Measurements from ENCODE around the gene PHOX2B.

GRCh38 chr4:41757521-41758156, 9.1 kb upstream of the PHOX2B start:
- no peak for TF ChIP-seq TAF1 (IDR thresholded peaks at IDR 0.05; ENCODE audit: low read depth, low read length)
- TF ChIP-seq POLR2A (IDR thresholded peaks at IDR 0.05; ENCODE audit: low read depth, low read length), result no peak
- no peak for TF ChIP-seq POLR2AphosphoS5 (IDR thresholded peaks at IDR 0.05; ENCODE audit: low read depth, low read length)
- no peak for TF ChIP-seq PAX5 (IDR thresholded peaks at IDR 0.05; ENCODE audit: insufficient read depth, low read length, severe bottlenecking)
- no peak for TF ChIP-seq SPI1 (IDR thresholded peaks at IDR 0.05; ENCODE audit: low read depth, low read length)
- no peak for TF ChIP-seq POU2F2 (IDR thresholded peaks at IDR 0.05; ENCODE audit: low read depth, low read length)
